Superior temporal gyrus (tissue), 1 donor: ENCODE results near the gene ACTMAP.
A peak's percentile ranks its signal among the peaks of the same experiment; 100 is the strongest.

Experiments
- DNase-seq: peaks from one replicate; pipeline ENCODE4 v3.0.0-alpha.2; 2016; ENCODE audit errors: extremely low spot score

ACTMAP gene

DNA sequence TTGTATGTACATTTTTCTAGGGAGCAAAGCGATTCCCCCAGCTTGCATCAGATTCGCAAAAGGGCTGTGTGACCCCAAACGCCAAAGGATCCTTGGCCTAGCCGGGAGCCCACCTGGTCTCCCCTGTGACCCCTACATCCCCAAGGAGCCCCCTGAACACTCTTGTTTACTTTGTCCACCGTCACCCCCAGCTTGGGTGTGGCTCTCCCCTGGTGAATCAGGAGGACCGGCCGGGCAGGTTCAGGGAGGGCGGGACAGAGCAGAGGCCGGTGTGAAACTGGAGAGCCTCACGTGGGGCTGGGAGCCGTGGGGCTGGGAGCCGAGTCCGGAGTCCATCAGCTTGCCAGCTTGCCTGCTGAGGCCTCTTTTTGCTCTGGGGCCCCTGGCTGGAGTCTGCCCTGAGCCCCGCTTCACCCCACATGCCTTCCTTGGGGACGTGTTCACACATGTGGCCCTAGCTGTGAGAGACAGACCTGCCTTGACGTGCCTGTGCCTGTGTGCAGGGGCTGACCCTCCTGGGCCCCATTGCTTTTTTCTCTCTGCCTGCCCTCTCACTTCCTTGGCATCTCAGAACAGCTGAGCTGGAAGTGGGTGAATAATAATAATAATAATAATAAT, 31.4 kb downstream of the ACTMAP start:
- no peak for DNase-seq

DNA sequence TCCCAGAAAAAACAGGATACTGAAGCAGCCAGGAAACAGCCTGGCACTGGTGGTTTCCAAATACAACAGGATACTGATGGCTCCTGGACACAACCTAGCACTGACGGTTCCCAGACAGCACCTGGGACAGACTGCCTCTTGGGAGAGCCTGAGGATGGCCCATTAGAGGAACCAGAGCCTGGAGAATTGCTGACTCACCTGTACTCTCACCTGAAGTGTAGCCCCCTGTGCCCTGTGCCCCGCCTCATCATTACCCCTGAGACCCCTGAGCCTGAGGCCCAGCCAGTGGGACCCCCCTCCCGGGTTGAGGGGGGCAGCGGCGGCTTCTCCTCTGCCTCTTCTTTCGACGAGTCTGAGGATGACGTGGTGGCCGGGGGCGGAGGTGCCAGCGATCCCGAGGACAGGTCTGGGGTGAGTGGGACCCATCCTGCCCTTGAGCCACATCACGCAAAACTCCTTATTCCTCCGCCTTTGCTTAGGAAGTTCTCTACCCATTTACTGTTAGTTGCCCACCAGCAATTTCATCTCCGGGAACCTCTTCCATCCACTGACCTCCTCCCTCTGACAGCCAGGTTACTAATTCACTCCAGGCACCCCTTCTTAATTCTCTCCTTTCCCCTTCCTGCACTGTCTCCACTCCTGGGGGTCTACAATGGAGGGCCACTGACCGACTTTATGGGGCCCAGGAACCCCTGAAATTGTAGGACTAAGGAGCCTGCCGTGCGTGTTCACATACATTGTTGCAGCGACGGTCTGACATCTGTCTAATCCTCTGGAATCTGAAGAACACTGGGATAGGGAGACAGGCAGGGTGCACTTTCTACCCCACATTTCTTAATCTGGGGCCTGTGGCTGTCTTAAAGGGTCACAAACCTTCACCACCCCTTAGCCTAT, 32.1 kb downstream of the ACTMAP start:
- no peak for DNase-seq

DNA sequence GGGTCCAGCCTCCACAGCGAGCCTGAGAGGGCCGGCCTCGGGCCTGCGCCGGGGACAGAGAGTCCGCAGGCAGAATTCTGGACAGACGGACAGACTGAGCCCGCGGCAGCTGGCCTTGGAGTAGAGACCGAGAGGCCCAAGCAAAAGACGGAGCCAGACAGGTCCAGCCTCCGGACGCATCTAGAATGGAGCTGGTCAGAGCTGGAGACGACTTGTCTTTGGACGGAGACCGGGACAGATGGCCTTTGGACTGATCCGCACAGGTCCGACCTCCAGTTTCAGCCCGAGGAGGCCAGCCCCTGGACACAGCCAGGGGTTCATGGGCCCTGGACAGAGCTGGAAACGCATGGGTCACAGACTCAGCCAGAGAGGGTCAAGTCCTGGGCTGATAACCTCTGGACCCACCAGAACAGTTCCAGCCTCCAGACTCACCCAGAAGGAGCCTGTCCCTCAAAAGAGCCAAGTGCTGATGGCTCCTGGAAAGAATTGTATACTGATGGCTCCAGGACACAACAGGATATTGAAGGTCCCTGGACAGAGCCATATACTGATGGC, 32.9 kb downstream of the ACTMAP start:
- DNase-seq, result no peak

DNA sequence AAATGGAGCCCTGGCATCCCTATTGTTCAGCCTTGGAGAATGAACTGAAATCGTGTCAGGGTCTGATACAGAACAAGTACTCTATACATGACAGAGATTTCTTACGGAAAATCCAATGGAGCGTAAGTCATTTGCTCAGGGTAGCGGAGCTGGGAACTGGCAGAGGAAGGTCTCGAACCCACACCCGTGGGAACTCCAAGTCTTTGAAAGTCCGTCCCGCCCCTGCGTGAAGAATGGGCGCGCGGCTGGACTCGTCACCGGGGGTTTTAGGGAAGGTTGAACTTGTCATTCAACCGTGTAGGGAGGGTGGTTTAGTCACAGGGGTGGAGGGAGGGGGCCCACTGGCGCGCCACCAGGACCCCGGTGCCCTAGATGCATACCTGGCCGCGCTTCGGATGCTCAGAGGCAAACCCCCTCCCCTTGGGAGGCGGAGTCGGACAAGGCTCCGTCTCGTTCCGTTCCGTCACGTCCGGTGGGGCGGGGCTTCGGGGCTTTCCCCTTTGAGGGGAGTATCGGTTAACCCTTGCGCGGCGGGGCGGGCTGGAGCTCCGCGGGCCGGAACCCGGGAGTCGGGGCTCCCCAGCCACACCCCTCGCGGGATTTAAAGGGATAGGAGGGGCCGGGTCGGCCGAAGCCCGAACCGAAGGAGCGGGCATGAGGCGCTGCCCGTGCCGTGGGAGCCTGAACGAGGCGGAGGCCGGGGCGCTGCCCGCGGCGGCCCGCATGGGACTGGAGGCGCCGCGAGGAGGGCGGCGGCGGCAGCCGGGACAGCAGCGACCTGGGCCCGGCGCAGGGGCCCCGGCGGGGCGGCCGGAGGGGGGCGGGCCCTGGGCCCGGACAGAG, 33.6 kb downstream of the ACTMAP start, which contains the start of the genes COQ8B and ITPKC:
Gene COQ8B, minus strand, starts transcription at position 405 of the 843 bp plus-strand sequence. CDS start 2,254 bp downstream, outside the sequence.
Gene ITPKC, plus strand, starts transcription at position 631 of the 843 bp plus-strand sequence. Its CDS starts 24 bp downstream, at position 655.
- DNase-seq, result peak; percentile 99

DNA sequence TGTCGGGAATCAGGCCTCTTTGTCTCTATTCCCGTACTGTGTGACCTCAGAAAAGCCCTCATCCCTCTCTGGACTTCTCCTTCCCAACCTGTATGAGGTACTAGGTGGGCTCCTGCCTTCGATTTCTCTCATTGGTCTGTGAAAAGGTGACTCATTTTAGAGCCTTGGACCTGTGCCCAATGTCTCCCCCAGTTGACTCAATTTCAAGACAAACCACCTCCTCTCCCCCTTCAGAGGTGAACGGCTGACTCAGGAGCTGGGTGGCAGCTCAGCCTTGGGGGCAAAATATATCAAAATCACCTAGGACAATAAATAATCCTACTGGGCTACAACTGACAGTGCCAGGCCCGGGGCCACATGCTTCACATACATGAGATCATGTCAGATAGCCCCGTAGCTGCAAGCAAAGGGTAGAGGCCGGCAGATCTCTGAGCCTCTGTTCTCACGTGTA, 34.2 kb downstream of the ACTMAP start:
- no peak for DNase-seq

DNA sequence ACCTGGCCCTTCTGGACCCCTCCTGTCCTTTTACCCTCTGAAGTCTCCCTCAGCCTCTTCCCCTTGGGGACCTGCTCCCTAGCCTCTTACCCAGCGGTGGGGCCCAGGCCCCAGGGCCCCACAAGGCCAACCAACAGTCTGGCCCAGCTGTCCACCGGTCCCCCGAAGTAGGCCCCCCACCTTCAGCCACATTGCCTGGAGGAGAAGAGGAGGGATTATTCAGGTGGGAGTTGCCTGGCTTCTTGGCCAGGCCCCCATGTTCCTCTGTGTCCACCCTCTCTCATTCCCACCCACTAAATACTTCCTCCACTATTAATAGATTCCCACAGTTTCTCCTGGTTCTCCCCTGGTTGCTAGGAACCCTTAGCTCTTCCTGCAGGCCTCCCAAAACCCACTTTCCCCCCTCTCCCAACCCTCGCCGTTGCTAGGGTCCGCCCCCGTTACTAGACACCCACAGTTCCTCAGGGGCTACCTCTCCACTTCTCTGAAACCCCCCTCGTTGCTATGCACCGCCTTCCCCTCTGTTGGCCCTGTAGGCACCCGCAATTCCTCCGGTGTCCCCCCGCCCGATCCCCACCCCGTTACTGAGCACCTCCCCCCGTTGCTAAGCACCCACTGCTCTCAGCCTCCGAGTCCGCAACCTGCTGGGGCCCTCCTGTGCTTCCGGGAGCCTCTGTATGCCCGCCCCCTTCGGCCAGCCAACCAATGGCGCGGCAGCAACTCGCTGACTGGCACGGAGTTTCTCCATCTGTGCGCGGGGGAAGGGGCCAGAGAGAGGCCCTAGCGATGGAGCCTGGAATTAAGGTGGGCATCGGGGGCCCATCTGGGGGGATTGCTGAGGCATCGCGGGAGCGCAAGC, 35.6 kb downstream of the ACTMAP start:
- DNase-seq, result peak; percentile 96

DNA sequence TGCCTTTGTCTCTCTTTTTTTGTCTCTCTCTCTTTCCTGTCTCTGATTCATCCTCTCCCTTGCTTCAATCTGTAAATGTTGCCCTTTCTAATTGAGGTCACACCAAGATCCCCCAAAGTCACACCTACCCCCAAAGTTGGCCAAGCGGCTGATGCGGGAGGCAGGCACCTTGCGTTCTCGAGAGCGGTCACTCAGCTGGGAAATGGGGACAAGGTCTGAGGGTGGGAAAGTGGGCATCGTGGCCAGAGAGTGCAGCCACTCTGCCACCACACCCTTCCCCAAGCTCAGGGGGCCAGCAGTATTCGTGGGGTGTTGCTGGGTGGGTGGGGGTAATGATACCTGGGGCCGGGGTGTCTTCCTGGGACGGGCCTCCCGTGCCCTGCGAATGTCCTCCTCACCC, 36.3 kb downstream of the ACTMAP start:
- DNase-seq, result no peak

DNA sequence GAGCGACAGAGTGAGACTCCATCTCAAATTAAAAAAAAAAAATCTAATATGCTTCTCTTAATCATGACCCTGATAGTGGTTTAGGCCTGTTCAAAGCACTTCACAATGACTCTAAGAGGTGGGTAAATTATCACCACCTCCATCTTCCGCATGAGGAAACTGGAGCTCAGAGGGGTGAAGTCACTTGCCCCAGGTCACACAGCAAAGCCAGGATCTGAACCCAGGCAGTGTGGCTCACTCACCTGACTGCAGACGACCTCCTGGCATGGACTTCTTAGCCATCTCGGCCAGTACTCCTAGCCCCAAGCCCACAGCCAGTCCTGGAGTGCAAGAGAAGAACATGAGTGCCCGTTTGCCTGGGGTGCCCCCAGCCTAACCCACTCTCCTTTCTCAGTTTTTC, 40.5 kb downstream of the ACTMAP start:
- DNase-seq, result no peak

DNA sequence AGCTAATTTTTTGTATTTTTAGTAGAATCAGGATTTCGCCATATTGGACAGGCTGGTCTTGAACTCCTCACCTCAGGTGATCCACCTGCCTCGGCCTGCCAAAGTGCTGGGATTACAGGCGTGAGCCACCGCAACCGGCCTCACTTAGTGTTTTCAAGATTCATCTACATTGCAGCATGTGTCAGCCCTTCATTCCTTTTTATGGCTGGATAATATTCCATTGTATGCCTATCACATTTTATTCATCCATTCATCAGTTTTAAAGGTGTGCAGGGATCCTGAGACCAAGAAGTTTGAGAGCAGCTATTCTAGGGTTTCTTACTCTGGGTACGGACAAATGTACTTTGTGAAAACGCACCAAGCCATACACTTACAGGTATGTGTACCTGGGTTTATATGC, 42.7 kb downstream of the ACTMAP start:
- DNase-seq, result no peak

DNA sequence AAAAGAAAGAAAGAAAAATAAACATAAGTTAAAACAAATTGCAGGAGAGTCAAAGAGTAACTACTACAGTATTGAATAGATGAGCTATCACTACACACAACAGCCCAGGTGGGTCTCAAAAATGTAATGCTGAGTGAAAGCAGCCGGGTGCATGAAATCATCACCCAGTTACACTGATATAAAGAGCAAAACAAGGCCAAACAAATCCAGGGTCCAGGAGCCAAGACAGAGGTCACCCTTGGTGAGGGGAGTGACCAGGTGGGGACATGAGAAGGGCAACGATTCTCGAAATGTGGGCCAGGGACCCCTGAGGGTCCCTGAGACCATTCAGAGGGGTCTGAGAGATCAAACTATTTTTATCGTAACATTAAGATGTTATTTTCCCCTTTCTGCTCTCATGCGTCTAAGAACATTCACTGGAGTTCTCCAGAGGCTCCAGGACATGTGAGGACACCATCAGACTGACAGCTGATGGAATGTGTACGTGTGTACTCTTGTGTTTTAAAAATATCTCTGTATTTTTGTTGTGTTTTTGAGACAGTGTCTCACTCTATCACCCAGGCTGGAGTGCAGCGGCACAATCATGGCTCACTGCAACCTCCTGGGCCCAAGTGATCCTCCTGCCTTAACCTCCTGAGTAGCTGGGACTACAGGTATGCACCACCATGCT, 44.2 kb downstream of the ACTMAP start:
- DNase-seq, result no peak

DNA sequence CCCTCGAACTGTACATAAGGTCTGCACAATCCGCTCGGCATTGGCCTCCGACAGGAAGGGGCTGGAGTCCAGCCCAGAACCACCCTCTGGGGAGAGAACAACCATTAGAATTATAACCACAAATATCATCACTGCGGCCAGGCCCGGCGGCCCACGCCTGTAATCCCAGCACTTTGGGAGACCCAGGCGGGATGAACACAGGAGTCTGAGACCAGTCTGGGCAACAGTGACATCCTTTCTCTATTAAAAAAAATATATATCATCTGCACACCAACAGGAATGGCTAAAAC, 45.0 kb downstream of the ACTMAP start:
- no peak for DNase-seq

DNA sequence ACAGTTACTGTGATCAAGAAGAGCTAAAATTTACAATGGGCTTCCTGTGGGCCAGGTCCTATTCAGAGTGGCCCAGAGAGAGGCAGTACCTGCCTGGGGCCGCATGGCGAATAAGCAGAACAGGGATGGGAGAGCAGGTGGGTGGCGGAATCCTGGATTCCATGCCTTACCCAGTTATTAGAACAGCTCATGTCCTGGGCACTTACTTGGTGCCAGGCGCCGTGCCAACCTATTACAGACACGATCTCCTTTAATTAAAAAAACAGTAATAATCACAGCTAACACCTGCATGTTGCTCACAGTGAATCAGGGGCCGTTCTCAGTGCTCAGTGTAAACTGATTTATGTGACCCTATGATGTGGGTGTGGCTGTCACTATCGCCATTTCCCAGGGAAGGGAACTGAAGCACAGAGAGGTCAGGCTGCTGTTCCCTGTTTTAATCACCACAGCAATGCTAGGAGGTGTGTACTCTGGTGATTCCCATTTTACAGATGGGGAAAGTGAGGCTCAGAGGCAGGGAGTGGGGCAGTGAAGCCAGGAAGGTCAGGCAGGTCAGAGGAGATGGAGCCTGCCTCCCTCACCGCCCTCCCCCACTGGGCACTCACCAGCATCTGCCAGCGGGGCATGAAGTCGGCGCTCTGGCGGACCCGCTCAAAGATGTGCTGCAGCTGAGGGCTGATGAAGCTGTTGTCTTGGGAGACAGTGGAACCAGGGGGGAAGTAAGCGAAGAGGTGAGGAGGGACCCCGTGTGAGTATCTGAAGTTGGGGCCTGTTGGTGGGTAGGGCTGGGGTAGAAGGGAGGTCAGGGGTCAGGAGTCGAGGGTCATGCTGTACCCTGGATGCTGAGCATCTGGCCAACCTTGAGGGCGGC, 45.6 kb downstream of the ACTMAP start:
- DNase-seq, result no peak

DNA sequence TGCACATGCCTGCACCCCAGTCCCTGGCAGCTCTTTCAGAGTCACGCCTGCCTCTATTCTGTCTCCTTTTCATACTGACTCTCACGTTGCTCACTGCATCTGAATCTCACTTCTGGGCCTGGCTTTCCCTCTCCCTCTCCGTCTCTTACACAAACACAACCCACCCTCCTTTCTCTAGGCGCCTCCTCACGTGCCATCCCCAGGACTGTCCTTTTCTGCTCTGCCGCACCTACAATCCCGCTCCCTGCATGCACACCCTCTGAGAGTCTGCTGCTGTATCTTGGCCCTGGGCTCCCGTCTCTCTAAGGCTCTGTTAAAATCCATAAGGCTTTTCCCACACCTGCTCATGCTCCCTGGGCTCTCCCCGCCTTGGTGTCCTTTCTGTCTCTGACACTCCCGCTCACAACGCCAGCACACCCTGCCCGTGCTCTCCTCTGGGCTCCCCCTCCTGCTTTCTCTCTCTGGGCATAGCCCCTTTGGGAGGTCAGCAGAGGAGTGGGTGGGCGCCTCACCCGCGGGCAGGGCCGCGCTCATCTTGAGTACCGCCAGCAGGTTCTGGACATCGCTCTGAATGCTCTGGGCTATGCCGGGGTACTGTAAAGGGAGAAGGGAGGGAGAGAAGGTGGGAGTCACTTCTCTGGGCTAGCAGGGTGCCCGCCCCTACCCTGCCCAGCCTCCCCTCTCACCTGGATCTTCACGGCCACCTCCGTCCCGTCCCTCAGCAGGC, 47.1 kb downstream of the ACTMAP start:
- DNase-seq, result peak; percentile 12

DNA sequence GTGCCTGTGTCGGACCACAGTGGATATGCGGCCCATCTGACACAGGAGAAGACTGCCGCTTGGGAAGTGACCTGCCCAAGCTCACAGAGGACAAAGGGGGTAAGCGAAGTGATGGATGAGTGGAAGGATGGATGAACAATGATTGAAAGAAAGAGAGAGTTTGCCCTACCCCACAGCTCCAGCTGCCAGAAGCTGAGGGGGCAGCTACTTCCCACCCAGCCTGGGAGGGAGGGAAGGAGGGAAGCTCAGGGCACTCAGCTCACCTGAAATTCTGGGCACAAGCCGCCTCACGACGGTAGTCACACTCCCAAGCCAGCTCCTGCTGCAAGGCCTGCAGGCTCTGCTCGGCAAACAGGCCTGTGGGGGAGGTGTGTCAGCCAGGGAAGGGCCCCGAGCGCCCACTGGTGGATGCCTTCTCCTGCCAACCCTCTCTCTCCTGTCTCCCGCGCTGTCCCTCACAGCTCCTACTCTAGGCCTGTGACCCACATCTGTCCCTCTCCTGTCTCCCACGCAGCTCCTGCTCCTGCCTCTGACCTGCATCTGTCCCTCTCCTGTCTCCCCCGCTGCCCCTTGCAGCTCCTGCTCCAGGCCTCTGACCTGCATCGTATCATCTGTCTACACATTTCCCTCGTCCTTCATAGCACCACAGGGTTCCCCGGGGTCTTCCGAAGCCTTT, 47.8 kb downstream of the ACTMAP start:
- peak; percentile 17 for DNase-seq

DNA sequence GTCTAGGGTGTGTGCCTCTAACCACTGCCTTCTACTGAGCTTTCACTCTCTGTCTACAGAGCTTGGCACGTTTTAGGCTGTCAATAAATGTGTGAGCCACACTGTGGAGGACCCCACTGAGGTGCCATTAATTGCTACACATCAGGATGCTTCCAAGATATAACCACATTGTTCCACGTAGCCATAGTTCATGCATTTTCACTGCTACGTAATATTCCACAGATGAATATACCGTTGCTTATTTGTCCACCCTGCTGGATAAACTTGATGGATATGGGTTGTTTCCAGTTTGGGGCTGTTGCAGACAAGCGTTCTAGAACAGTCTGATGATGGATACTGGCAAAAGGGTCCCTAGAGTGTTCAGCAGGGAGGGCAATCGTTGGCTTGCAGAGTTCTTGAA, 48.5 kb downstream of the ACTMAP start:
- no peak for DNase-seq

DNA sequence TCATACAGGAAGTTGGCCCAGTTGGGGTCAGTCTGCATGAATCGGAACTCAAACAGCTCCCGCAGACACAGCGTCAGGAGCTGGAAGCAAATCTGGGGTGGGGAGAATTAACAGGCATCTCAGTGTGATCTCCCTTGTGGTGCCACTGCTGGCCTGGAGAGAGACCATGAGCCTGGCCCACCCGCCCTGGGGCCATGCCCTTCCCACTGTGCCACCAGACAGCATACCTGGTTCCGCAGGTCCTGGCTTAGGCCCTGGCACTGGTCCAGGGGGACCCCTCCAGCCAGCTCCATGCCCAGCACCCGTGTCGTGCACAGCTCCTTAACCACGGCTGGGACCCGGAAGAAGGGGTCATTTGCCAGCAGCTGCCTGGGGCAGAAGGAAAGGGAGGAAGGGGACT, 50.2 kb downstream of the ACTMAP start:
- DNase-seq, result no peak

DNA sequence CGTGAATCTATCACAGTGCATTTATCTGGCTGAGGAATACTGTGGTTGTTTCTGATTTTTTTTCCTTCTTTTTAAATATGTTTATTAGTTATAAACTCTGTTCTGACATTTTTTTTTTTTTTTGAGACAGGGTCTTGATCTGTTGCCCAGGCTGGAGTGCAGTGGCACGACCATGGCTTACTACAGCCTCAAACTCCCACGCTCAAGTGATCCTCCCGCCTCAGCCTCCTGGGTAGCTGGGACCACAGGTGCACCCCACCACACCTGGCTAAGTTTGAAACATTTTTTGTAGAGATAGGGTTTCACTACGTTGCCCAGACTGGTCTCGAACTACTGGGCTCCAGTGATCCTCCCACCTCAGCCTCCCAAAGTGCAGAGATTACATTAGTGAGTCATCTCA, 53.3 kb downstream of the ACTMAP start:
- DNase-seq, result no peak

DNA sequence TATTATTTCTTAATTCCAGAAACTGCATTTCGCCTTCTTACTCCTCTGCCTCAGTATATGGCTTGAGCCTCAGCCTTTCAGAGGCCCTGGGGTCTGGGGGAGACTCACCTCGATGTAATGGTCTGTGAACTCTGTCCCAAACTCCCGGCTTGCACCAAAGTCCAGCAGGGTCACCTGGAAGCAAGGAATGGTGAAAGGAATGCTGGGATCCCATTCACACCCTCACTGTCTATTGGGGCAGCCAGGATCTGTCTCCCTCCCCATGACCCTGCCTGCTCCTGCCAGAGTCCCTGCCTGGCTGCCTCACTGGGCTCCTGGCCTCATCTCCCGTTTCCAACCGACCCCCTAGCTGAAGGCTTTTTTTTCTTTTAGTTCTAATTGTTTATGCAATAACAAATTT, 54.4 kb downstream of the ACTMAP start:
- DNase-seq, result no peak
